Heart left ventricle (tissue), 16 donors: ENCODE results near the gene A1BG. TPM values are rescaled to one million over a fixed set of nuclear protein-coding genes. Genes with fewer than 3 reads are reported as not detected.

Source experiments
- ATAC-seq, 4 donors: fragments of 200-7000 bp; cut with Tn5 transposase; one replicate each; pipeline ENCODE4 v1.9.1; 2020 to 2022; ENCODE audit warnings: moderate library complexity in 4 of 4, mild to moderate bottlenecking in 3 of 4, moderate number of reproducible peaks in 1 of 4
- DNase-seq, 5 donors: peaks; one replicate each; pipeline ENCODE4 v3.0.0-alpha.2; 2020
- H3K27ac ChIP-seq, 12 donors: fragments of 200-600 bp; sonication (generic) in 4 of 12; one replicate each; pipeline versions ENCODE4 v1.5.0 to v1.8.0; 2016 to 2022; ENCODE audit warnings: mild to moderate bottlenecking in 2 of 12
- H3K27me3 ChIP-seq, 9 donors: fragments of 200-600 bp; sonication (generic) in 2 of 9; one replicate each; pipeline versions ENCODE4 v1.5.1 to v1.8.0; 2016 to 2022; ENCODE audit warnings: mild to moderate bottlenecking in 3 of 9
- H3K36me3 ChIP-seq, 9 donors: fragments of 200-600 bp; sonication (generic) in 2 of 9; one replicate each; pipeline versions ENCODE4 v1.5.0 to v1.8.0; 2018 to 2022; ENCODE audit warnings: mild to moderate bottlenecking in 2 of 9
- H3K4me1 ChIP-seq, 12 donors: fragments of 200-600 bp; sonication (generic) in 4 of 12; one replicate each; pipeline versions ENCODE4 v1.5.0 to v1.8.0; 2016 to 2022; ENCODE audit warnings: mild to moderate bottlenecking in 3 of 12
- H3K4me3 ChIP-seq, 12 donors: fragments of 200-600 bp; sonication (generic) in 4 of 12; one replicate each; pipeline versions ENCODE4 v1.5.0 to v1.8.0; 2017 to 2022; ENCODE audit warnings: mild to moderate bottlenecking in 9 of 12, moderate library complexity in 4 of 12
- H3K9me3 ChIP-seq, 12 donors: fragments of 200-600 bp; sonication (generic) in 4 of 12; one replicate each; pipeline versions ENCODE4 v1.5.0 to v1.8.0; 2016 to 2022; ENCODE audit warnings: mild to moderate bottlenecking in 1 of 12
- POLR2A ChIP-seq, 2 donors: fragments of 450-650 bp; IDR thresholded peaks; one replicate each; pipeline ENCODE4 v1.6.1; 2017; ENCODE audit warnings: antibody characterized with exemption in 2 of 2, mild to moderate bottlenecking in 2 of 2, moderate library complexity in 2 of 2
- WGBS, 4 donors: extraction: QIAGEN DNeasy Blood & Tissue Kit in 2 of 4; methylation state at CpG; one replicate each; pipeline versions ENCODE4 v1.1.5 to v1.1.7; 2013 to 2018; 5-methylcytosine and 5-hydroxymethylcytosine counted together
- intact Hi-C, 10 donors: fragments of 100-400 bp; cut with DNase I; formaldehyde crosslinking; loops; one replicate each; pipeline versions ENCODE4 v1.11.1 to v1.14.2; 2022
- polyA plus RNA-seq, 2 donors: library from polyadenylated mRNA; stranded (reverse); fragments of 200-250 nt; gene quantifications; one replicate each; pipeline ENCODE4 v1.2.3, GENCODE V29; 2013
- total RNA-seq, 9 donors: library from RNA; depleted of rRNA in 2 of 9; stranded (reverse); fragments of >200 nt in 2 of 9; fragmentation: NEBNext Ultra II Directional in 3 of 9; extraction: Animal tissue kit (Norgen Biotek cat#: 25700) in 3 of 9; gene quantifications; one replicate each; pipeline versions ENCODE4 v1.1.0 to v1.2.4, GENCODE V29; 2016 to 2023
- TF ChIP-seq, protein P1 (sequence below), 12 donors: fragments of 200-600 bp; sonication (generic) in 4 of 12; IDR thresholded peaks; one replicate each; pipeline versions ENCODE4 v1.5.0 to v1.8.0; 2018 to 2022; ENCODE audit warnings: antibody characterized with exemption in 12 of 12, mild to moderate bottlenecking in 5 of 12
- donor health status: ischemic (EF 13 %, LVEDD 7.1; RV severe dilation, severe dysfunction).
- donor health status: healthy with polysubstance abuse.
- donor health status: DM: no; HTN: yes; CAD: no.
- donor health status: DM: no; HTN: no; CAD: no.
- donor health status: ischemic (EF 25% LVEDD 6.9; RV normal size, moderate dysfunction).
- donor health status: ischemic (EF 25% LVEDD 5.7; RV mildly dilated, moderate dysfunction).
- donor health status: healthy.
- donor health status: DM: yes; HTN: yes; CAD: no.
- donor health status: ischemic (EF 35%, LVEDD 5.7; RV mildly dilated, moderate dysfunction).
- donor health status: nonischemic (EF 11% LVEDD 7.7; RV severe dilation, severe dysfunction).
- donor health status: DM: yes; HTN: yes; CAD: no.
- donor health status: PGD.
- donor health status: ischemic (EF 29% LVEDD 5.4; RV normal size, mild dysfunction).
- donor health status: nonischemic (EF 23%, LVEDD 6.1; RV moderate dilation, normal function).

A1BG gene
- total and polyA plus RNA-seq, 11 donors: 0.23 to 6.6 (median 4.0) TPM

DNA sequence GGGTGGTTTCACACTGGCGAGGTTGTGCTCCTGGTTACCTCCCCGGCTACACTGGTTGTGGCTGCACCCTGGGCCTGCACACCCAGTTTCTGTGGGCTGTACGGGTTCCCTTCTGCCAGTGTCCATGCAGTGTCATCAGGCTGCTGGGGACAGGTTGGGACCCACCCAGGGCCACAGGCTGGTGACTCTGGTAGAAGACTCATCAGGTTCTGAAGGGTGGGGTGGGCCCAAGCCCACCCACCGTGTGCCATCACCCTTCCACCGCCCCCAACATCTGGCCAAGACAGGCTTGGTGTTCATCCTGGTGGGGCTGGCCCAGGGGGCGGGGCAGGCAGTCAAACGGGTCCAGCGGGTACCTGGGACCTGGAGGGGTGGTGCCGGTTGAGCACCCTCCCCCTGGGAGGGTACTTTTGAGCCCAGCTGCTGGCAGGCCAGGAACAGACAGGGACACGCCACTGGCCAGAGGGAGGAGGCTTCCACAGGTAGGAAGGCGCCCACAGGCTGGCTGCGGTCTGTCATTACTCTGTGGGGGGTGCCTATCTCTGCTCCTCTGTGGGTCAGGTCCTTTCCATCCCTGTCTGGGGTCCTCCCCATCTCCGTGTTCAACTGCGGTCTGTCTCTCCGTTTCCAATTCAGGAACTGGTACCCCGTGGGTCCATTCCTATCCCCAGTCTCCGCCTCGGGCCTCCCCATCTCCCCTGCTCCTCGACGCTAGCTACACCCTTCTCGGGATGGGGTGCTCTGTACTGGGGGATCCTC lies 42.1 kb upstream of the A1BG start, which contains the start of gene RNF225:
TSS of gene RNF225 (plus strand) at position 437 of the 759 bp plus-strand sequence. CDS start 434 bp downstream, outside the sequence.
- Histone ChIP-seq H3K4me1 (peaks cover under 1 to 21% (median 3%) of the 10 kb centered on the region in 12 donors), H3K36me3 (peaks cover 0 to 50% (median 41%) of the 10 kb centered on the region in 9 donors), H3K27me3 (peaks cover 5 to 25% (median 16%) of the 10 kb centered on the region in 9 donors), H3K9me3 (no peaks in the 10 kb centered on the region), H3K27ac (no peak within 1 kb of the TSS), H3K4me3 (peak within 1 kb of the TSS in 5 of 12 donors; percentile 12 to 40 (median 25))
- ATAC-seq (peak in 3 of 4 donors; percentile 6 to 21 (median 15)), DNase-seq (no peak)
- 39 to 48% (median 42%) methylated on average over 16 to 21 of the region's 21 CpGs for WGBS, 4 donors
- intact Hi-C loops: no loop called here
- TF ChIP-seq POLR2A (IDR thresholded peaks at IDR 0.05): no peak
- TF ChIP-seq, protein P1, sequence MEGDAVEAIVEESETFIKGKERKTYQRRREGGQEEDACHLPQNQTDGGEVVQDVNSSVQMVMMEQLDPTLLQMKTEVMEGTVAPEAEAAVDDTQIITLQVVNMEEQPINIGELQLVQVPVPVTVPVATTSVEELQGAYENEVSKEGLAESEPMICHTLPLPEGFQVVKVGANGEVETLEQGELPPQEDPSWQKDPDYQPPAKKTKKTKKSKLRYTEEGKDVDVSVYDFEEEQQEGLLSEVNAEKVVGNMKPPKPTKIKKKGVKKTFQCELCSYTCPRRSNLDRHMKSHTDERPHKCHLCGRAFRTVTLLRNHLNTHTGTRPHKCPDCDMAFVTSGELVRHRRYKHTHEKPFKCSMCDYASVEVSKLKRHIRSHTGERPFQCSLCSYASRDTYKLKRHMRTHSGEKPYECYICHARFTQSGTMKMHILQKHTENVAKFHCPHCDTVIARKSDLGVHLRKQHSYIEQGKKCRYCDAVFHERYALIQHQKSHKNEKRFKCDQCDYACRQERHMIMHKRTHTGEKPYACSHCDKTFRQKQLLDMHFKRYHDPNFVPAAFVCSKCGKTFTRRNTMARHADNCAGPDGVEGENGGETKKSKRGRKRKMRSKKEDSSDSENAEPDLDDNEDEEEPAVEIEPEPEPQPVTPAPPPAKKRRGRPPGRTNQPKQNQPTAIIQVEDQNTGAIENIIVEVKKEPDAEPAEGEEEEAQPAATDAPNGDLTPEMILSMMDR (IDR thresholded peaks at IDR 0.05): no peak

GRCh38 chr19:58394821-58395219 lies 41.5 kb upstream of the A1BG start:
- H3K36me3 ChIP-seq: peaks cover 0 to 56% (median 47%) of the 10 kb centered on the region in 9 donors
- DNase-seq (no peak), ATAC-seq (peak in 1 of 4 donors; percentile 8)
- H3K4me1 ChIP-seq: peaks cover 0 to 17% (median 2%) of the 10 kb centered on the region in 12 donors
- H3K9me3 ChIP-seq: no peaks in the 10 kb centered on the region
- H3K4me3 ChIP-seq: no peak overlapping the region
- TF ChIP-seq, protein P1 (IDR thresholded peaks at IDR 0.05): no peak
- no peak for TF ChIP-seq POLR2A (IDR thresholded peaks at IDR 0.05)
- 66 to 100% (median 74%) methylated on average over 1 to 3 of the region's 3 CpGs for WGBS, 4 donors
- H3K27me3 ChIP-seq: peaks cover 5 to 25% (median 16%) of the 10 kb centered on the region in 9 donors
- no peak overlapping the region for H3K27ac ChIP-seq
- intact Hi-C loops: no loop called here

DNA sequence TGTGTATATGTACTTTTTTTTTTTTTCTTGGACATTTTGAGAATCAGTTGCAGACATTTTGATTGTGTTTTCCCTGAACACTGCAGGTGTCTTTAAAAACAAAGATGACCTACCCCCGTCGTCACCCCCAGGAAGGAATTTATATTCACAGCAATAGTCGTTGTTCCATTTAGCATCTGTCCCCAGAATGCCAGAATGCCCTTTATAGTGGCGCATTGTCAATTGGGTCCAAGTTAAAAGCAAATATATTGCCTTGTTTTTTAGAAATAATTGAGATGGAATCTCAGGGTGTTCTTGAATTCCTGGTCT lies 40.4 kb upstream of the A1BG start:
- TF ChIP-seq, protein P1 (IDR thresholded peaks at IDR 0.05): no peak
- TF ChIP-seq POLR2A (IDR thresholded peaks at IDR 0.05): no peak
- no peak for DNase-seq
- intact Hi-C loops: no loop called here
- Histone ChIP-seq H3K27me3 (peaks cover 5 to 25% (median 16%) of the 10 kb centered on the region in 9 donors), H3K36me3 (peaks cover 0 to 67% (median 58%) of the 10 kb centered on the region in 9 donors), H3K4me3 (no peak overlapping the region), H3K4me1 (peaks cover 0 to 22% (median 5%) of the 10 kb centered on the region in 12 donors), H3K27ac (no peak overlapping the region), H3K9me3 (no peaks in the 10 kb centered on the region)
- ATAC-seq: no peak
- 85 to 90% (median 88%) methylated on average over 4 of the region's 4 CpGs for WGBS, 4 donors

- H3K36me3 ChIP-seq: peaks cover 0 to 72% (median 63%) of the 10 kb centered on the region in 9 donors
- ATAC-seq (no peak), DNase-seq (no peak)
- H3K27me3 ChIP-seq: peaks cover 5 to 25% (median 16%) of the 10 kb centered on the region in 9 donors
- H3K4me3 ChIP-seq: no peak overlapping the region
- no peaks in the 10 kb centered on the region for H3K9me3 ChIP-seq
- peaks cover 0 to 26% (median 8%) of the 10 kb centered on the region in 12 donors for H3K4me1 ChIP-seq
- 91 to 95% (median 93%) methylated on average over 22 to 26 of the region's 26 CpGs for WGBS, 4 donors
- TF ChIP-seq POLR2A (IDR thresholded peaks at IDR 0.05): no peak
- TF ChIP-seq, protein P1 (IDR thresholded peaks at IDR 0.05): no peak
- intact Hi-C loops: no loop called here
- no peak overlapping the region for H3K27ac ChIP-seq
Observed at GRCh38 chr19:58392945-58393724, 39.8 kb upstream of the A1BG start.
